ENCODE results near the gene WBP2.

WBP2 gene

DNA sequence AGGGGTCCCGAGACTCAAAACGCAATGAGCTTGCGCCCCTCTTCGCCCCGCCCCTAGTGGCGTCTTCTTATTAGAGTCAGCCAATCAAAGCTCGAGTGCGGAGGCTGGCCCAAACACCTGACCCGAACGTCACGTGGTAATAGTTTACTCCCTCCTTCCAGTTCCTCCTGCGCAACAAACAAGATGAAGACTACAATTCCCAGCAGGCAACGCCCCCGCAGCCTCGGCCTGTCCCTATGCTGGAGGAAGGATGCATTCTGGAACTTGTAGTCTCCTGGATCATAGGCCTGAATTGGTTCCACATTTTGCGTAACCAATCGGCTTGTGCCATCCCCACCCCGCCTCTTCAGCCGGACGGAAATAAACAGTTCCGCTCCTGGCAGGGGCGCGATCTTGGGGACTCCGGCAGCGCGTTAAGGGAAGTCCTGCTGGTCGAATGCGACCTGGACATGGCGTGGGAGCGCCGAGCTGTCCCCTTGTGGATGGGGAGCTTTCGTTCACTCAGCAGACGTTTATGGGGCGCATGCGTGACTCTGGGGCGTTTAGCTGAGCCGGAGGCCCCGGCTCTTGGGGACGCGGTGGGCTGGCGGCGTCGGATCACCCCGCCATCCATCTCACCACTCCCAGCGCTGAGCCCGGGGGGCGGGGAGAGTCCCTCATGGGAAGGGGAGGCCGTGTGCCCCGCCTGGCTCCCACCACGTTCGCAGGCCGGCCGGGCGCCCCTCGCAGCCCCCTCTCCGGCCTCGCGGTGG, at the start of gene WBP2:
Gene WBP2 (minus strand): TSS at position 26 of the 752 bp plus-strand sequence. CDS start 38 bp downstream, outside the sequence.
- peak; percentile 99 for DNase-seq

DNA sequence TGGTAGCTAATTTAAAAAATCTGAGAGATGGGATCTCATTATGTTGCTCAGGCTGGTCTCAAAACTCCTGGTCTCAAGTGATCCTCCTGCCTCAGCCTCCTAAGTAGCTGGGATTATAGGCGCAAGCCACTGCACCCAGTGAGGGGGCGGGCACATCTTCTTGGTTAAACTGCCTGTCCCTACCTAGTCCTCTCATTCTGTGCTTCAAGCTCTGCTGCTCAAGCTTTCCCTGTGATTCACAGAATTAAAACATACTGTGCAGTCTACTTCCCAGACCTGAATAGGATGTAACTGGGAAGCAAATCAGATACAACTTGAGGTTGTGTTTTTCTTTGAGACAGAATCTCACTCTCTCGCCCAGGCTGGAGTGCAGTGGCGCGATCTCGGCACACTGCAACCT, 47.3 kb upstream of the WBP2 start:
- DNase-seq, result no peak

DNA sequence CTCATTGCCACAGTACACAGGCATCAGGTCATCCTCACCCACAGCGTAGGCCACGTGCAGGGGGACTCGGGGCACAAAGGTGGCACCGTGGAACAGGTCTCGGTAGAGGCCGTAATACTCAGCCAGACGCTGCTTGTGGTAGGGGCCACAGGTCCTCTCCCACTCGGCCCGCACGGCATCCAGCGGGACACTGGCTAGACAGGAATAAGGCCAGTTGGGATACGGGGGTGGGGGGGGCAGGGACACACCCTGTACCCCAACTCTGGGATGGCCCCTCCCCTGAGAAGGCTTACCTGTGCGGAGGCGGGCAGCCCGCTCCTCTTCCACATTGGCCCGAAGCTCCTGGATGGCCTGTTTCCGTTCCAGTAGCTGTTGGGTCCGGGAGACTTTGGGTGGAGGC, 46.6 kb upstream of the WBP2 start:
- no peak for DNase-seq

DNA sequence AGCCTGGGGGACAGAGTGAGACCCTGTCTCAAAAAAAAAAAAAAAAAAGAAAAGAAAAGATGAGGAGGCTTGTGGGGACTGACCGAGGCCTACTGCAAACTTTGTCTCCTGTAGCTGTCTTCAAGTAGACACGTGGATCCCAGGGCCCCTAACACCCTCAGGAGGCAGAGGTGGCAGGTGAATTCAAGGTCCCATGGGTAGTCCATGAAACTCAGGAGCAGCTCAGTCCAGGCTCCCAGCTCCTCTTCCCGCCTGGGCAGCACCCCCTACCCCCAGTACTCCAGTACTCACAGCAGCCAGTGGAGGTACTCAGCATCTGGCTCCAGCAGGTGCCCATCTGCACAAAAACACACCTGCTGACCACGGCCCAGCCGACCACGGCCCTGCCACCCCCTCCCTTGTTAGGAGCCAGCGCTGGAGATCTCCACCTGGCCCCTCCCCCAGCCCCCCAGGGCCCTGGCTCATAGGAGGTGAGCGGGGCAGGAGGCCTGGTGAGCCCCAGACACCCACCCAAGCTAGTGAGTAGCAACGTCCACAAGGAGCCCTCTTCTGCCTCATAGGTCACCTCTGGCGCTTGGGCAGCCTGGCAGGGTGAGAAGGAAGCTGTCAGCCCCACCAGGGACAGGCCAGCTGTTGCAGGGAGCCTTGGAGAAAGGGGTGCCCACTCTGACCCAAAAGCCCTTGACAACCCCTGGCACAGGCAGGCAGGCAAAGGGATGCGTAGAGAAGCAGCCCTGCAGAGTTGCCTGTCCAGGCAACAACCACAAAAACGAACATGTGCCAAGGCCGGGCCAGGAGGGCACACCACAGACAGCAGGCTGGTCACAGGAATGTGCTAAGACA, 45.8 kb upstream of the WBP2 start:
- DNase-seq, result no peak

DNA sequence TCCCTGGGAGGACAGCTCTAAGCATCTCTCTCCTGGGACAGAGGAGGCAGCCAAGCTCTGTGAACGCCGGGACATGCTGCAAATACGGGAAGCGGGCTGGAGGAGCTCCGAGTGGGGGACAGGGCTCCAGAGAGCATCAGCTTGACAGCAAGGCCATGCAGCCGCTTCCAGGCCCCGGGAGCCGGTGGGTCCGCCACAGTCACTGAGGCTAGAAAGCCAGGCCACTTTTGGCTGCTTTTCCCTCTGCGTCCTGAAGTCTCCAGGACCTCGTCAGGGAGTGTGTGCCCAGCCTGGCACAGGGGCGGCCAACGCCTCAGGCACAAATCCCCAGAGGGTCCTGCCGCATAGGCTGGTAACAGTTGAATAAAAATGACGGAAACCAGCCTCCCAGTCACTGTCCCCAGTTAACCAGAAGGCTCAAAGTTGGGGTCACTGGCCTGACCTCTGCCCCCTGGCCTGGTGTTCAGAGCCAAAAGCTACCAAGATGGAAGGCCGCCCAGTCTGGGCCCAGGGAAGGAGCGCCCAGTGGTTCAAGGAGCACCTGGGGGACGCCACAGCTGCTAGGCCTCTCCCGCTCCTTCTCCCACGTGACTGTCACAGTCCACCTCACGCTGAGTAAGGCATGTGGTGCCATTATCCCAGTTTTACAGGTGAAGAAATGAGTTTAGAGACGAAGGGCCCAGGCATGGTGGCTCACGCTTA, 44.8 kb upstream of the WBP2 start:
- no peak for DNase-seq

DNA sequence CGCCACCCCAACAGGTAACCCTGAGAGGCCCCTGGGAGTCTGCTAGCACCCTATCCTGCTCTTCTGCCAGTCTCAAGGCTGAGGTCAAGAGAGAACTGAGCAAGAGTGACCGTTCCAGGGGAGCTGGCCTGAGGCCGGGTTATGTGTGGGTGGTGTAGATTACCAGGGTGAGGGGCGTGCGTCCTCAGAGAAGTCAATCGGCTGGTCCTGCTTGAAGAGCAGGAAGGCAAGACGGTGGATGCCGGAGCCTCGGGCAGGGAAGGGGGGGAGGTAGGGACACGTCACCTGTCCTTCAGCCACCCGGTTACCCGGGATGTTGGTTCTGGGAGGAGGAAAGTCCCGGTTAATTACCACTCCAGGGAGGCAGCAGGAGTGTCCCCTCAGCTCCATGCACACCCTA, 44.2 kb upstream of the WBP2 start:
- DNase-seq, result no peak

DNA sequence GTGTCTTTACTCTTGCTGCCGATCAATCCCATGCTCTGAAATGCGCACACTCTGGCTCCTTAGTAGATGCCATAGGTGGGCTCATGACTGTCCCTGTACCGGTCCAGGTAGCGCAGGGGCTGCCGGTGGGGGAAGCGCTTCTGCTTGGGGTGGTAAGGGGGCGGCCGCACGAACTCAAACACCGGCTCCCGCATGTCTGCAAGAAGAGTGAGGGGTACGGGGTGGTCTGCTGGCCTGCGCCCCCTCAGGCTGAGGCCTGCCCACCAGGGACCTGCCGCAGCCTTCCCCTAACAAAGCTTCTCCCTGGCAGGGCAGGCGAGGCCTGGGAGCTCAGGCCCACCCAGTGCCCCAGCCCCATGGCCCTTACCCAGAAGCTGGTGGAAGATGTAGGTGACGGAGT, 43.7 kb upstream of the WBP2 start:
- no peak for DNase-seq

DNA sequence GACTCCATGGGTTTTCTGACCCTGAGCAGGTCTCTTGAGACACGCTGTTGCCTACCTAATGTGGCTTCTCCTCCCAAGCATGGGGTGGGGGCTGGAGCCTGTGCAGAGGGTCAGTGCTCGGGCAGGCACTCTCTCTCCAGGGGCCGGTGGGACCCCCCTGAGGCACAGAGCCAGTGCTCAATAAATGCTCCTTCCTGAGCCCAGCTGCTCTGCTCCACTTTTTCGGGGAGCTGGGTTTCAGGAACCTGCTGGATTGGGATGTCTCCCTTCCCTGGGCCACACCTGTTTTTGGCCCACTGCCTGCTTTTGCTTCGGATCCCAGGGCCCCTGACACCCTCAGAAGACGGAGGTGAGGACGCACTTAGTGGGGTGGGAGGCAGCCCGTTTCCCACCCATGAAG, 42.9 kb upstream of the WBP2 start:
- no peak for DNase-seq

DNA sequence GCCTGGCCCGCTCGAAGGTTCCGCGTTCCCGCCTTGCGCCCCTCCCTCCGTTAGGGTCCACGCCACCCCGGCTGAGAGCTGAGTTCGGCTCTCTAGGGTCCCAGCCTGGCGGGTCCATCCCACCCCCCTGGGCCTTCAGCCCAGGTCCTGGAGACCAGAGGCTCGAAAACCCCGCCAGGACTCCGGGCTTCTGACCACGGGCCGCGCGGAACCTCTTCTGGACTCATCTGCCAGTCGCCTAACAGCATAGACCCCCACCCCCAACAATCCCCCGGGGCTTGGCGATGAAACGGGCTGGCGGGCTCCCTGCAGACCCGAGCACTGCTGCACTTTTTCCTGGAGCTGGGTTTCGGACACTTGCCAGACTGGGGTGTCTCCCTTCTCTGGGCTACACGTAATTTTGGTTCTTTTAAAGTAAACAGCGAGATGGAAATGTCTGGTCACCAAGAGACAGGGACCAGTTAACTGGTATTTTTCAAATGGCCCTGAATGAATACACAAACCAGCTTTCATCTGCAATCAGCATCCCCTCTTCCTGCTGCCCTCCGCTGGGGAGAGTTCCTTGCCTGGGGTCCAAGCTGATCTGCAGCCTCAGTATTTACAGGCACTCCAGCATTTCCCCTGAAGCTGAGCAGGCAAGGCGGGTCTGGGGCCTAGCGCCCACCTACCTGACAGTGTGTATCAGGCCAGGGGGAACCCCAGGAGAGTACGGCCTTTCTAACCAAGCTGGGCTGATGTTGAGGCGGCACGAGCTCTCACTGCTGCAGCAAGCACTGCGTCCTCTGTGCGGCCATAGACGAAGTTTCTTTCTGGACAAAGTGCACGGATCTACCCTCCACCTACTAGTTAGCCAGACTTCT, 42.3 kb upstream of the WBP2 start:
- no peak for DNase-seq

DNA sequence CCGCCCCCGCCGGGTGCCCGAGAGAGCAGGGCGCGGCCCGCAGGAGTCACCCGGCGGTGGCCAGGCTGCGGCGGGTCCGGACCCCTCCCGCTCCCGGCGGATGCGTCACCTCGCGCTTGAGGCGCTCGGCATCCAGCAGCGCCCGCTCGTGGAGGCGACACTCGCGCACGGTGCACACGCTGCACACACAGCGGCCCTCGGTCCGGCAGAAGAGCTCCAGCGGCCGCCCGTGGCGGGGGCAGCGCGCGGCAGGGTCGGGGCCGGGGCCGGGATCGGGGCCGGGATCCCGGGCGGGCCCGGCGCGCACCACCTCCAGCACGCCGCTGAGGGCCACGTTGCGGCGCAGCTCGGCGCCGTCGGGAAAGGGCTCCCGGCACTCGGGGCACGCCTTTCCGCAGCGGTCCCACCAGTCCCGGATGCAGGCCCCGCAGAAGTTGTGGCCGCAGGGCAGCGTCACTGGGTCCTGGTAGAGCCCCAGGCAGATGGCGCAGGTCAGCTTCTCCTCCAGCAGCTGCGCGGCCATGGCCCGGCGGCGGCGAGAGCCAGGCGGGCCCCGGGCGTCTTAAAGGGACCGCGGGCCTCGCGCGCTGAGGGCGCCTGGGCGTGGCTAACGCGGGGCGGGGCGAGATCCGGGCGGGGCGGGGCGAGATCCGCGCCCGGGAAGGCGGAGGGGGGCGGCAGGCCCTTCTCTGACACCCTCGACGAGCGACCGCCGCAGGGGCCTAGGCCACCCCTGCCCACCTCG, 41.5 kb upstream of the WBP2 start, which contains the start of gene TRIM65:
Gene TRIM65 (minus strand): TSS at position 537 of the 745 bp plus-strand sequence. CDS start 14 bp downstream, at position 523.
- DNase-seq, result peak; percentile 77 to 82

DNA sequence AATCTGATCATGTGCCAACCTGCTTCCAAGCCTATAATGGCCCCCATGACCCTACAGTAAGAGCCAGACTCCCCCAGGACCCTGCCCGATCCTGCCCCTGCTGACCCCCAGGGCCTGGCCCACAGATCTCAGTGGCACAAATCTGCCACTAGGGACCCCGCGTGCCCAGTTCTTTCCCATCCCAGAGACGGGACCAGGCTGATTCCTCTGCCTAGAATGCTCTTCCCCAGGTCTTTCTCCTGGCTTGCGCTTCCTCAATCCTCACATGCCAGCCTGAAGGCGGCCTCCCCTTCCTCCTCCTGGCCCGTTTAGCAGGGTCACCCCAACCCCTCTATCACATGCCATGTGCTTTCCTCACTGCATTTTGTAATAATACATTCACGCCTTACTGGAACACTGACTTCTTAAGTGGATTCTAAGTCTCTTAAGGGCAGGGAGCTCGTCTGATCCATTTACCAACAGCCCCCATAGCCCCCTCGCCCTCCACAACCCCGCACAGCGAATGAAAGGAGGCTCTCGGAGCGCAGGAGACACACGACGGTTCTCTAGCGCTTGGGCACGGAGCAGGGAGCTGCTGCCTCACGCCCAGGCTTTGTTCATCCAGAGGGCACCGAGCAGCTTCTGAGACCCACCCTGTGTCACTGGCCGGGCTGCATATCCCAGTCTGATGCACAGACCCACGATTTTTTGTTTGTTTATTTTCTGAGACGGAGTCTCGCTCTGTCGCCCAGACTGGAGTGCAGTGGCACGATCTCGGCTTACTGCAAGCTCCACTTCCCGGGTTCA, 40.4 kb upstream of the WBP2 start:
- no peak for DNase-seq

DNA sequence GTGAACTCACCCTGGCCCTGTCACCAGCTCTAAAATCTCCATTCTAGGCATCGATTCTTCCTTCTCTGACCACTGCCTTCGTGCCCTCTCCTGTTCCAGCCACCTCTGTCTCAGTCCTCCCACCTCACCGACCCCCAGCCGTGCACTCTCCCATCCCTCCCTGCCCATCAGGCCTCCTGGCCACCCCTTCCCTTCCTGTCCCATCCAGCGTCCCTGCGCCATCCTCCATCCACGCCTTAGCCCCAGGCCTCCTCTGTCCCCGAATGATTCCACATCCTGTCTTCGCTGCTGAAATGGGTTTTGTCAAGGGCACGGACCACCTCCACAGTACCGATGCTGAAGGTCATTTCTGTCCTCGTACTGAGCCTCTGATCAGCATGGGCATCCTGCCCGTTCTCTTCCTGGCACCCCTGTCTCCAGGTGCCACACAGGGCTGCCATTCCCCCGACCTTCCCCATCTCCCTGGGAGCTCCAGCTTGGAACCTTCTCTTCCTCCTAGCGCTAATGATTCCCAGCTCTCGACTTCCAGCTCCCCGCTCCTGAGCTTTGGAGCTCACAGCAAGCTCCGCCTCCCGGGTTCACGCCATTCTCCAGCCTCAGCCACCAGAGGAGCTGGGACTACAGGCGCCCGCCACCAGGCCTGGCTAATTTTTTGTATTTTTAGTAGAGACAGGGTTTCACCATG, 39.1 kb upstream of the WBP2 start:
- DNase-seq, result no peak

DNA sequence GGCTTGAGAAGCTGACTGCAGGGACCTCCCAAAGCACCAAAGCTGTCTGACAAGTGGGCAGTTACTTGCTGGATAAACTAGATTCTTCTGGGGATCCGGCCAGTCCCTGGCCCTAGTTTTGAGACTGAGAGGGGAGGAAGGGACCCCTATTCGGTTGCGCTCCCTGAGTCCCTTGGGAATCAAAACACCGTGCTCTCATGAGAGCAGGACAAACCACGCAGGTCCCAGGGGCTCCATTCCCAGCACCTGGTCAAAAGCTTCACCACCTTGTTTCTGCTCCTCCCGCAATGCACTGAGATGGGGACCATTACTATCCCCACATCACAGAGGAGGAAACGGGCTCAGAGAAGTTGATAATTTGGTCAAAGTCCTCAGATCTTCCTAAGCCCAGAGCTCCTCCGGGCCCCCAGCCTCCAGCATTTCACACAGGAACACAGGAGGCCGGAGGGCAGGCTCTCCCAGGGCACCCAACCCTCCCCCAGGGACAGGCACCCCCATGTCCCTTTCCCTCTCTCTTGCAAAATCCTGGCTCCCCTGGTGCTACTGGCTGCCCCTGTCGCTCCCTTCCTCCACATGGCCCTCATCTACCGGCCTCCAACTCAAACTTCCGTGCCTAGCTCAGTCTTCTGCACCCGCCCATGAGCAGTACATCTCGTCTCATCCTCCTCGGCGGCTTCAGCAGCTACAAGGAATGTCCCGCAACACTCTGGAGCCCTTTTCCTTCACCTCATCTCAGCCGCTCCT, 38.3 kb upstream of the WBP2 start:
- no peak for DNase-seq

DNA sequence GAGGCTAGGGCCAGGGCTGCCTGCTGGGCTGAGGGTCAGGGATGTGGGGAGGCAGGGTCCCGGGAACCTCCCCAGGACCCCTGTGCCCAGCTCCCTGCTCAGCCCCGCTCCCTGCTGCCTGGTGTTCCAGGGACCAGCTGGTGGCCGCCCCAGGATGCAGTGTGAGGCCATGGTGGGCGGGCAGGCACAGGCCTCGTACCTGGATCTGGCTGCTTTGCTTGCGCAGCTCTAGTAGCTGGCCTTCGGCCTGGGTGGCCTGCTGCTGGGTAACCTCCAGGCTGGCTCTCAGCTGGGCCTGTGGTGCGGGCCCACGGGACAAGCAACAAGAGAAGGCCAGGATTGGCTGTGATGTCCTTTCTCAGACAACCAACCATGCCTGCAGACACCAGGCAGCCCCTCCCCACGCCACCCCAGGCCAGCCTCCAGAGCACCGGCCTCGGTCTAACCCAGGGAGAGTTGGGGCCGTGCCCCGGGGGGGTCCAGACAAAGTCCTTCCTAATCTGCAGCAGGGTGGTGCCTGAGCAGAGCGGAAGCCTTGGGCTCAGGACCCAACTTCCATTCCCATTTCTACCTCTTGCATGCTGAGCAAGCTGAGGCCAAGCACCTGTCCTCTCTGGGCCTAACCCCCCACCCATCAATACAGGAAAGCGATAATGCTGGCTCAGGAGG, 37.6 kb upstream of the WBP2 start:
- no peak for DNase-seq

DNA sequence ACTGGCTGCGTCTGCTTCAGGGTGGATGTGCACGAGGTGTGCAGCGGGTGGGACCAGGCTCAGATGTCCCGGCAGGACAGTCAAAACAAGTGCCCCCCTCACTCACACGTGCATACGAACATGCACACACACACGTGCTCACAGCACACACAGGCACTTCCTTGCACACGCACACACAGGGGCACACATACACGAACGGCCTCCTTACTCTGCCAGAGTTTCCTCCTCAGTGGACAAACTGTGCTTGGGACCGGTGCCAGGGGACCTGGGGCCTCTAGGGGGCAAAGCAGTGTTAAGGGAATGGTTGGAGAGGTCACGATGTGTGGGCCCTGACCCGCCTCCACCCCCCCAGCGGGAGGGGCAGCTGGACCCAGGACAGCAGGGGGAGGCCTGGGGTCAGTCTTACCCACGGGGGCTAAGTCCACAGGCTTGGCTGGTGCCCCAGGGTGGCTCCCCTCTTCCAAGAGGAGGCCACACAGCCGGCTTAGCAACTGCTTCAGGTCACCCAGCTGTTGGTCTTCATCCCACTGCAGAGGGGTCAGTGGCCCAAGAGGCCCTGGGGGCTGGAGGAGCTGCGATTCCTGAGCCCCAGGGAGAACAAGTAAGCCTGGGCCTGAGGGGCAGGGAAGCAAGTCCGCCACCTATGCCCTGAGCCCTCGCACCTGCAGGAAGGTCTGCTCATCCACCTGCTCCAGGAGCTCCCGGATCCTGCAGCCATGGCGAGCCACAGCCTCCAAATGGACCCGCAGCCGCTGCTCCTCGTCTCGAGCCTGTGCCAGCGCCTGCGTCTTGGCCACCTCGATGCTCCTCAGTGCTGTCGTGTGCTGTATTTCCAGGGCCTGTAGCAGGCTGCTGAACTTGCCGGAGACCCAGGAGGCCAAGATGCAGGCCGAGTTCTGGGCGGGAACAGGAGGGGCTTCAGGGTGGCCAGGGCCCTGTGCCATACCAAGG, 36.7 kb upstream of the WBP2 start:
- no peak for DNase-seq

DNA sequence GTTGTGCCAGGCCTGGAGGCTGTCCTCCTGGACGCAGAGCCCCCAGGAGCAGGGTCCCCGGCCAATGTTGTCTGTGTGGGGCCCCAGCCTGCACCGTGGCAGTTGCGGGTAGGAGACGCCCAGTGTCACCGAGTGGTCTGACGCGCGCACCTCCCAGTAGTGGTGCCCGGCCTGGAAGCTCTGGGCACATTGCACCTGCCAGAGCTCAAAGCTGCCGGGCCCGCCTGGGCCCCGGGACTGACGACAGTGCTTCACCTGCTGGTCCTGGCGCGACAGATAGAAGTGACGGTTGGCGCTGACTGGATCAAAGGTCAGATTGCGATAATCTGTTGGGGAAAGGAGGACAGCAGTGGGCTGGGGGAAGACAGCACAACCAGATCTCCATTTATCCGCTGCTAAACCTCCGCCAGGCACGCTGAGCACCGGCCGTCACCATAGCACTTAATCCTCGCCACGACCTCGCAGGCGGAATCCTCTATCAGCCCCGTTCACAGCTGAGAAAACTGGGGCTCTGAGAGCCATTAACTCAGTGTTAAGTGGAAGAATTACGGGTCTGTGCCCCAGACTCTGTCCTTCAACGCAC, 36.0 kb upstream of the WBP2 start:
- DNase-seq, result no peak

DNA sequence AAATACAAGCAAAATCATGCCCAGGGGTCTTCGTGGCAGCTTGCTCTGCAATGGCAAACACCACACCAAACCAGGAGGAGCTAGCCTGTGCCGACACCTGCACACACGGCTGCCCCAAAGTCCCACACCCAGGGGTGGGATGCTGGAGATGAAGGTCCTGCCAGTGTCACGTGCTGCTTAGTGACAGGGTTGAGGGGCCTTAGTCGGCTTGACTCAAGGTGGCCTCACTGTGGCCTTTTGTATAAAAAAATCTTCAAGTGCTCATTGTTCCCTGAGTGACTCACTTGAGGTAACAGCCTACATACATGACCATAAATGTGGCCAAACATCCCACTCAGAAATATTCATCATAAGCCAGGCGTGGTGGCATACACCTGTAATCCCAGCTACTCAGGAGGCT, 34.3 kb upstream of the WBP2 start:
- DNase-seq, result no peak
